Stimulated activated naive B cell treated with anti-CD40 and anti-IgM and Interleukin-4, amounts not matched to agents 10 μg/mL and 1 μg/mL and 100 μg/mL, for 72 hours (primary cell): ENCODE data around the gene CLNK.

ENCODE experiments used
- ATAC-seq, 2 donors: fragments of 150-1000 bp; cut with Tn5 transposase; replicated peaks; 2 replicates each; pipeline ENCODE4 v1.10.0; 2021; ENCODE audit warnings: moderate library complexity in 1 of 2
- DNase-seq: peaks from one replicate; pipeline ENCODE4 v3.0.0; 2021
- H3K27ac Mint-ChIP-seq: one replicate; pipeline ENCODE4 v1.8.0; 2022; ENCODE audit warnings: mild to moderate bottlenecking, mixed read lengths
- H3K27me3 Mint-ChIP-seq, 2 donors: one replicate each; pipeline ENCODE4 v1.8.0; 2022; ENCODE audit warnings: mixed read lengths in 2 of 2
- H3K36me3 Mint-ChIP-seq, 2 donors: one replicate each; pipeline ENCODE4 v1.8.0; 2022; ENCODE audit warnings: mixed read lengths in 2 of 2, mild to moderate bottlenecking in 1 of 2
- H3K4me1 Mint-ChIP-seq, 2 donors: one replicate each; pipeline ENCODE4 v1.8.0; 2022; ENCODE audit warnings: mixed read lengths in 2 of 2, mild to moderate bottlenecking in 1 of 2
- H3K4me3 Mint-ChIP-seq, 2 donors: one replicate each; pipeline ENCODE4 v1.8.0; 2022; ENCODE audit warnings: mild to moderate bottlenecking in 2 of 2, mixed read lengths in 2 of 2, moderate library complexity in 1 of 2
- H3K9me3 Mint-ChIP-seq, 2 donors: one replicate each; pipeline ENCODE4 v1.8.0; 2022; ENCODE audit warnings: mixed read lengths in 2 of 2, mild to moderate bottlenecking in 1 of 2

The CLNK gene

DNA sequence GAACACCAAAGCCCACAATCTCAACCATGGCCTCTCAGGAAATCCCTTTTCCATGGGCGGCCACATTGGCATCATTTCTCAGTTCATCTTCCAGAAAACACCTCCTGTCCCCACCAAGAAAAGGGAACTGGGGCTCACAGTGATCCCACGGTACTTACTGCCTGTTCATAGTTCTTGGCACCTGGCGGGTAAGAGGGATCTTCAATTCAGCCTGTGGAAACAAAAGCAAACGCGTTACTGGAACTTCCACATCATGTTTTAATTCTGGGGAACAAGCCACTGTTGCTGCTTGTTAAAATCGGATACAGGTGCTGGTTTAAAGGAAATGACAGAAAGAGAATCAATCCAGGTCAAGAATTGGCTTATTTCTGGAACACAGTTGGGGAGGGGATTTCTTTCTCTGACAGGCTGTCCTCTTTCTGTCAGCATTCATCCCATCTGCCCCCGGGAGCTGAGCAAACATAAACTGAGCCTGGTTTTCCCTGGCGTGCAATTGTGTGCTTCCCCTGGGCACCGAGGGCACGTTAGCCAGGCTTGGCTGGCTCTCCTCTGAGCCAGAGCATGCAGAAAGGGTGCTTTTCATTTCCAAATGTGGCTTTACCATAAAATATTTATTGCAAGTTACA is 16.8 kb downstream of the CLNK start:
- no peak overlapping the region for H3K4me3 Mint-ChIP-seq
- H3K27ac Mint-ChIP-seq, result no peak overlapping the region
- peaks cover 10 to 12% of the 10 kb centered on the region in 2 donors for H3K36me3 Mint-ChIP-seq
- DNase-seq (no peak), ATAC-seq (peak in 1 of 2 donors; percentile 26)
- peaks cover 0 to 6% of the 10 kb centered on the region in 2 donors for H3K27me3 Mint-ChIP-seq
- H3K4me1 Mint-ChIP-seq, result peaks cover 18 to 20% of the 10 kb centered on the region in 2 donors
- no peaks in the 10 kb centered on the region for H3K9me3 Mint-ChIP-seq

DNA sequence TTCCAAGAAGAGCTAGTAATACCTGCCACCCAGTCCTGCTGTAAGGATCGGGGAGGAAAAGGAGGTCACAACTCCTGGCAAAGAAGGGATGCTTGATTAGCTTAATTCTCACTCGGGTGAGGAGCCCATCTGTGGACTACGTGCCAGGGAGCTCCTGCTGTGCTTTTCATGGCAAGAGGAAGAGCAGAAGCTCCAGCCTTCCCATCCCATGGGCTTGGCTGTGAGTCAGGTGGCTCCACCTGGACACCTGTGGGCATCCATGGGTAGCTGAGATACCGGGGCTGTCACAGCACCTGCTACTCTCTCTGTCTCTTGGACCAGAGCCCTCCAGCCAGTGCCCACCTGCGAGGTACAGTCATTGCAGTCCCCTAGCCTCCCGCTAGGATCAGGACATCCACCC is 18.0 kb downstream of the CLNK start:
- Mint-ChIP-seq H3K36me3 (peaks cover 10 to 12% of the 10 kb centered on the region in 2 donors), H3K27ac (no peak overlapping the region), H3K27me3 (peaks cover 0 to 6% of the 10 kb centered on the region in 2 donors), H3K9me3 (no peaks in the 10 kb centered on the region), H3K4me3 (no peak overlapping the region), H3K4me1 (peaks cover 11 to 14% of the 10 kb centered on the region in 2 donors)
- no peak for ATAC-seq
- DNase-seq, result no peak

GRCh38 chr4:10664408-10664807 is 20.2 kb downstream of the CLNK start:
- no peak overlapping the region for H3K27ac Mint-ChIP-seq
- ATAC-seq, result no peak
- H3K4me1 Mint-ChIP-seq, result peaks cover 6 to 7% of the 10 kb centered on the region in 2 donors
- H3K36me3 Mint-ChIP-seq, result peaks cover 10 to 12% of the 10 kb centered on the region in 2 donors
- no peak overlapping the region for H3K4me3 Mint-ChIP-seq
- no peak for DNase-seq
- H3K9me3 Mint-ChIP-seq, result no peaks in the 10 kb centered on the region
- H3K27me3 Mint-ChIP-seq, result peaks cover 0 to 6% of the 10 kb centered on the region in 2 donors

DNA sequence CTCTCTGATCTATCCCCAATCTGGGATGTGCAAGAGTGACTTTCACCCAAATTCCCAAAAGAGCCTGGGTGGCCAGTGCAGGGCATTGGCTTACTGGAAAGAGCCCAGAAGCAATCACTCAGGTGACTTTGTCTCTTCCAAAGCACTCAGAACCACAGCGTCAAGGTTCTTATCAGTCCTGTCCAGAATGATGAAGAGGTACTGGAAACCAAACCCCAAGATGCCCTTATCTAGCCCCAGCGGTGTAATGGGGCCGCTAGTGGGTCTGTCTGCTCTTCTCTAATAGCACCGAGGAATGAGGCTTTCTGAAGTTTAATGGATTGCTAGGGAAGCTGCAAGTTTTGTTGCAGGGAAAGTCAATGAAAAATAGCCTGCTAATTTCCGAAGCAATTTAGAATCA is 21.6 kb downstream of the CLNK start:
- DNase-seq (no peak), ATAC-seq (no peak)
- Mint-ChIP-seq H3K36me3 (peaks cover 12 to 16% of the 10 kb centered on the region in 2 donors), H3K9me3 (peaks cover 0 to 2% of the 10 kb centered on the region in 2 donors), H3K27me3 (peaks cover 0 to 6% of the 10 kb centered on the region in 2 donors), H3K4me1 (peaks cover 6 to 7% of the 10 kb centered on the region in 2 donors), H3K4me3 (no peak overlapping the region), H3K27ac (no peak overlapping the region)

GRCh38 chr4:10661047-10661446 is 23.5 kb downstream of the CLNK start:
- DNase-seq (no peak), ATAC-seq (no peak)
- Mint-ChIP-seq H3K36me3 (peaks cover 12% of the 10 kb centered on the region in 2 donors), H3K9me3 (peaks cover 0 to 2% of the 10 kb centered on the region in 2 donors), H3K4me3 (no peak overlapping the region), H3K27me3 (peaks cover 0 to 6% of the 10 kb centered on the region in 2 donors), H3K27ac (no peak overlapping the region), H3K4me1 (peaks cover 4 to 7% of the 10 kb centered on the region in 2 donors)

GRCh38 chr4:10659251-10659650 is 25.3 kb downstream of the CLNK start:
- Mint-ChIP-seq H3K4me3 (no peak overlapping the region), H3K36me3 (peaks cover 3 to 4% of the 10 kb centered on the region in 2 donors), H3K27ac (no peak overlapping the region), H3K27me3 (no peaks in the 10 kb centered on the region), H3K9me3 (peaks cover 0 to 2% of the 10 kb centered on the region in 2 donors), H3K4me1 (peaks cover 2 to 3% of the 10 kb centered on the region in 2 donors)
- no peak for ATAC-seq
- DNase-seq, result no peak

DNA sequence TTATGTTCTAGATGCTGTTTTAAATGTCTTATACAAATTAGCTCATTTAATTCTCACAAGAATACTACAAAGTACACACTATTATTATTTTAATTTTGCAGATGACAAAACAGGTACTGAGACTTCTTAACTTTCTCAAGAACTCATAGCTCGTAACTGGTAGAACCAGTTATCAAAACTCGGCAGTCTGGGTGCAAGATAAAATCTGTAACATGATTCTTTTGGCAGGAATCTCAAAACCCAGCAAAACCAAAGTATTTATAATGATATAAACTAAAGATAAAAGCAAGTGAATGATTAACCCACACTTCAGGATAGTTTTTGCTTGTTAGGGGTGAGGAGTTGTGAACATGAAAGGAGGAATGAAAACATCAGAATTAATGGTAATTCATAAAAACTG is 27.6 kb downstream of the CLNK start:
- no peak for DNase-seq
- H3K27me3 Mint-ChIP-seq, result no peaks in the 10 kb centered on the region
- peaks cover 4 to 5% of the 10 kb centered on the region in 2 donors for H3K9me3 Mint-ChIP-seq
- peaks cover 0 to 2% of the 10 kb centered on the region in 2 donors for H3K4me1 Mint-ChIP-seq
- no peak overlapping the region for H3K27ac Mint-ChIP-seq
- ATAC-seq, result no peak
- no peak overlapping the region for H3K4me3 Mint-ChIP-seq
- H3K36me3 Mint-ChIP-seq, result peaks cover 6 to 7% of the 10 kb centered on the region in 2 donors

- no peak for DNase-seq
- Mint-ChIP-seq H3K27ac (no peak overlapping the region), H3K36me3 (peaks cover 6 to 11% of the 10 kb centered on the region in 2 donors), H3K27me3 (no peaks in the 10 kb centered on the region), H3K4me3 (no peak overlapping the region), H3K4me1 (peaks cover 0 to 2% of the 10 kb centered on the region in 2 donors), H3K9me3 (peaks cover 4 to 5% of the 10 kb centered on the region in 2 donors)
- ATAC-seq, result no peak
These were observed 28.1 kb downstream of the CLNK start for GRCh38 chr4:10656420-10656819.

DNA sequence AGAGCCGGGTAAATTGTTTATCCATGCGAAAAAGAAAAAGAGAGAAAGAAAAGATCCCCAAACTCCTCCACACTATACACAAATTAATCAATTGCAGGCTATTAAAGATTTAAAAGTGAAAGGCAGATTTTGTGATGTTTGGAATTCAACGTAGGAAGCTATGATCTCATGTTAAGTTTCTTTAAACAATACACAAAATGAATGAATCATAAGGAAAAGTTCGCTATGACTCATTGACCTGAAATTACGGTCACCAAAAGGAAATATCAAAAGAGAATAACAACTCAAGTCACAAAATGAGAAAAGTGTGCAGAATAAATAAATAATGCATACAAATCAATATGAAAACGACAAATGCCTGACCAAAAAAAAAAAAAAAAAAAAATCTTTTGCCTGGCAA is 28.6 kb downstream of the CLNK start:
- ATAC-seq, result no peak
- Mint-ChIP-seq H3K27me3 (no peaks in the 10 kb centered on the region), H3K36me3 (peaks cover 9 to 15% of the 10 kb centered on the region in 2 donors), H3K27ac (no peak overlapping the region), H3K9me3 (peaks cover 4 to 7% of the 10 kb centered on the region in 2 donors), H3K4me3 (no peak overlapping the region), H3K4me1 (peaks cover 0 to 2% of the 10 kb centered on the region in 2 donors)
- no peak for DNase-seq

DNA sequence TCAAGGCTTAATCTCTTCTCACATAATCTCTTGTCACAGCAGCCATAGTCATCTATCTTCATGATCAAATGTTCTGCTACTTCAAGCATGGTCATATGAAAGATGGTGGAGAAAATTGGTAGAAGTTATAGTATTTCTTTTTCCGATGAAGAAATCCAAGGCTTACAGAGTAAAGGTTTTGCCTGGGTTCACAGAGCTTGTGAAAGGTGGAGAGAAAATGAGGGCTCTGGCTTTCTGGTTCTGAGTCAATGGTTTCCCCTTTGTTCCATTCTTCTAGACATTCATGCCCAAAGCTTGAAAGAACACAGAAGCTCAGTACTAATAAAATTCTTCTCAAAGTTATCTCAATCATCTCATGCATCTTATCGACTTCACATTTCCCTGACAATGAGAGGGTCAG is 36.1 kb downstream of the CLNK start:
- peaks cover 6 to 13% of the 10 kb centered on the region in 2 donors for H3K36me3 Mint-ChIP-seq
- H3K27me3 Mint-ChIP-seq, result no peaks in the 10 kb centered on the region
- no peak overlapping the region for H3K27ac Mint-ChIP-seq
- H3K4me1 Mint-ChIP-seq, result peaks cover 0 to 5% of the 10 kb centered on the region in 2 donors
- H3K4me3 Mint-ChIP-seq, result no peak overlapping the region
- no peak for DNase-seq
- H3K9me3 Mint-ChIP-seq, result peaks cover 4 to 5% of the 10 kb centered on the region in 2 donors
- no peak for ATAC-seq

DNA sequence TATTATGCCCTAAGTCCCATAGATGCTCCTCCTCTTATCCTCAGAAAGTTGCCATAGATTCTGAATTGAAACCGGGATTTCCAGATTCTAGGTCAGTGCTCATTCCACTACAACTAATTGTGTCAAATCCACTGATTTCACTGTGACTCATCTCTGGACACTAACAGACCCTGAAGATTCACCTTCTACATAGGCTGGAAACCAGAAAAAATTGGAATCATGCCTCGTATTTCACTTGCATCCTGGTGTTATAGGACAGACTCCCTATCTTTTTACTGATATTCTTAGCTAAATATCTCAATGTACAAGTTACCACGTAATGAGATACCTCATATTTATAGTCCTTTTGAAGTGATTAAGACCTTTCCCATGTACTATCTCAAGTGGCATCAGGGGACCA is 36.7 kb downstream of the CLNK start:
- ATAC-seq (no peak), DNase-seq (no peak)
- peaks cover 5 to 11% of the 10 kb centered on the region in 2 donors for H3K36me3 Mint-ChIP-seq
- peaks cover 2 to 4% of the 10 kb centered on the region in 2 donors for H3K9me3 Mint-ChIP-seq
- H3K27me3 Mint-ChIP-seq, result no peaks in the 10 kb centered on the region
- no peak overlapping the region for H3K4me3 Mint-ChIP-seq
- H3K4me1 Mint-ChIP-seq, result peaks cover 0 to 6% of the 10 kb centered on the region in 2 donors
- no peak overlapping the region for H3K27ac Mint-ChIP-seq

DNA sequence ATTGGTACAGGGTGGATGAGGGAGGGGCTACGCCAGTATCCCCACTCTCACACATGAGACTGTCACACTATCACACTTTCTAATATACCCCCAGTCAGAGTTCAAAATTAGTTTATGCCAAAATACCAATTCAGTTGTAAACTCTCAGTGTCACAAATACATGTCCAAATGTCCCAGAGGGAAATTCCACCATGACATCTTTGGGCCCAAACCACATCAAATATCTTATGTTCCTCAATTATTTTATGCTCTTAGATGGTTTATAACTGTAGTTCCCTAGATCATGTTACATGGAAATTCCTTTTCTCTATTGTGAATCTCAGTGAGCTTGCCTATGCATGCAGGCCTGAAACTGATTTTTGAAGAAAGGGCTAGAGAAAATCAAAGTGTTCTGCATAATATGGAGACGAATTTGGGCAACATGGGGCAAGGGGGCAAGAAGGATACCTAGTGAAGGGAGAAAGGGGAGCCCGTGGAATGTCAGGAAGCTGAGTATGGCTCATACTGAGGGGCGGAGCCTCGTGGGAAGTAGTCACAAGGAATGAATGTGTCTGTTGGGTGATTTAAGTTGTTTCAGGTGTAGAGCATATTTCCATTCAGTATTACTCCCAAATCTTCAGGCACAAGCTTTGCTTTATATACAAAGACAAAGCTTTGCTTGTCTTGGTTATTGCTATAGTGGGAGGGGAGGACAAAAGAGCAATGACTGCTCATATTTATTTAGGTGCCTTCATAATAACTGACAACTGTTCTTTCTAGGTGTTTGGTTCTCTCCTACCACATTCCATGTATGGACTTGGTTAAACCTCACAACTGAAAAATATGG is 40.8 kb downstream of the CLNK start:
- H3K9me3 Mint-ChIP-seq, result peaks cover 10 to 12% of the 10 kb centered on the region in 2 donors
- H3K4me3 Mint-ChIP-seq, result no peak overlapping the region
- peaks cover 0 to 15% of the 10 kb centered on the region in 2 donors for H3K4me1 Mint-ChIP-seq
- H3K36me3 Mint-ChIP-seq, result peaks cover 12 to 14% of the 10 kb centered on the region in 2 donors
- H3K27me3 Mint-ChIP-seq, result peaks cover 0 to 5% of the 10 kb centered on the region in 2 donors
- DNase-seq (no peak), ATAC-seq (no peak)
- no peak overlapping the region for H3K27ac Mint-ChIP-seq

GRCh38 chr4:10640561-10641201 is 43.9 kb downstream of the CLNK start:
- peaks cover 0 to 5% of the 10 kb centered on the region in 2 donors for H3K27me3 Mint-ChIP-seq
- H3K4me3 Mint-ChIP-seq, result no peak overlapping the region
- no peak for DNase-seq
- peaks cover 12 to 14% of the 10 kb centered on the region in 2 donors for H3K36me3 Mint-ChIP-seq
- H3K9me3 Mint-ChIP-seq, result peaks cover 10 to 12% of the 10 kb centered on the region in 2 donors
- peak; percentile 54 to 60 for ATAC-seq
- H3K27ac Mint-ChIP-seq, result peak overlapping the region; percentile 72
- H3K4me1 Mint-ChIP-seq, result peaks cover 0 to 15% of the 10 kb centered on the region in 2 donors

GRCh38 chr4:10639664-10640063 is 44.9 kb downstream of the CLNK start:
- Mint-ChIP-seq H3K27ac (no peak overlapping the region), H3K27me3 (peaks cover 0 to 5% of the 10 kb centered on the region in 2 donors), H3K4me1 (peaks cover 0 to 15% of the 10 kb centered on the region in 2 donors), H3K36me3 (peaks cover 12 to 14% of the 10 kb centered on the region in 2 donors), H3K4me3 (no peak overlapping the region), H3K9me3 (peaks cover 10 to 12% of the 10 kb centered on the region in 2 donors)
- DNase-seq (no peak), ATAC-seq (no peak)
